Suprapubic skin (tissue), 4 donors: ENCODE measurements around the gene DPAGT1.
A peak's percentile ranks its signal among the peaks of the same experiment; 100 is the strongest.

Experiments used
- CTCF ChIP-seq, 2 donors: fragments of 200-600 bp in 1 of 2; fragments of 450-650 bp in 1 of 2; sonication (generic) in 1 of 2; IDR thresholded peaks; one replicate each; pipeline ENCODE4 v1.5.1; 2016 to 2019; ENCODE audit warnings: antibody characterized with exemption in 2 of 2, mild to moderate bottlenecking in 1 of 2, moderate library complexity in 1 of 2
- EP300 ChIP-seq: sonication (generic); formaldehyde crosslinking; IDR thresholded peaks from one replicate; pipeline ENCODE4 v1.6.1; 2017; ENCODE audit warnings: antibody characterized with exemption
- POLR2A ChIP-seq, 2 donors: fragments of 450-650 bp; IDR thresholded peaks; one replicate each; pipeline ENCODE4 v1.6.1; 2017; ENCODE audit warnings: antibody characterized with exemption in 2 of 2, mild to moderate bottlenecking in 2 of 2, moderate library complexity in 2 of 2
- POLR2AphosphoS5 ChIP-seq, 3 donors: sonication (generic); formaldehyde crosslinking; IDR thresholded peaks; one replicate each; pipeline ENCODE4 v1.6.1; 2017; ENCODE audit warnings: antibody characterized with exemption in 3 of 3

- no peak for TF ChIP-seq CTCF (IDR thresholded peaks at IDR 0.05)
- peak; percentile 94 to 99 for TF ChIP-seq POLR2A (IDR thresholded peaks at IDR 0.05)
- TF ChIP-seq POLR2AphosphoS5 (IDR thresholded peaks at IDR 0.05), result peak in 2 of 3 donors; percentile 95 to 96
- no peak for TF ChIP-seq EP300
Observed at GRCh38 chr11:119095066-119095880, 6.4 kb downstream of the DPAGT1 start.
